Skeletal muscle satellite cell (primary cell): ENCODE measurements around the gene RER1.

Experiments used
- H3K27me3 ChIP-seq: 2 replicates; pipeline ENCODE4 v1.7.0; 2013; ENCODE audit warnings: low read length; ENCODE audit not compliant: control insufficient read depth, insufficient read depth
- H3K36me3 ChIP-seq: 2 replicates; pipeline ENCODE4 v1.7.0; 2013; ENCODE audit warnings: mild to moderate bottlenecking, control low read depth, low read length; ENCODE audit not compliant: insufficient read depth
- H3K4me1 ChIP-seq: 2 replicates; pipeline ENCODE4 v1.7.0; 2013; ENCODE audit warnings: low read length; ENCODE audit not compliant: control insufficient read depth, insufficient read depth
- H3K4me2 ChIP-seq: 2 replicates; pipeline ENCODE4 v1.7.0; 2013; ENCODE audit warnings: mild to moderate bottlenecking, low read length
- H3K4me3 ChIP-seq: 2 replicates; pipeline ENCODE4 v1.7.0; 2013; ENCODE audit warnings: low read length
- H3K9ac ChIP-seq: 2 replicates; pipeline ENCODE4 v1.7.0; 2013; ENCODE audit warnings: mild to moderate bottlenecking, low read depth, low read length, moderate library complexity
- H3K9me3 ChIP-seq: replicated peaks from 2 replicates; pipeline ENCODE4 v1.7.0; 2013; ENCODE audit warnings: mild to moderate bottlenecking, control low read depth, low read length

RER1 gene

GRCh38 chr1:2389644-2390043 lies 2.0 kb upstream of the RER1 start:
- H3K4me2 ChIP-seq, result no peak overlapping the region
- no peaks in the 10 kb centered on the region for H3K27me3 ChIP-seq
- peaks cover 19% of the 10 kb centered on the region for H3K36me3 ChIP-seq
- H3K9me3 ChIP-seq, result no peaks in the 10 kb centered on the region
- H3K4me3 ChIP-seq, result no peak overlapping the region
- H3K9ac ChIP-seq, result no peak overlapping the region
- peaks cover 27% of the 10 kb centered on the region for H3K4me1 ChIP-seq

- no peaks in the 10 kb centered on the region for H3K27me3 ChIP-seq
- peak overlapping the region; percentile 80 for H3K4me3 ChIP-seq
- peaks cover 30% of the 10 kb centered on the region for H3K4me1 ChIP-seq
- peak overlapping the region; percentile 95 for H3K4me2 ChIP-seq
- peaks cover 41% of the 10 kb centered on the region for H3K36me3 ChIP-seq
- H3K9ac ChIP-seq, result peak overlapping the region; percentile 86
- no peaks in the 10 kb centered on the region for H3K9me3 ChIP-seq
Observed at GRCh38 chr1:2391931-2392509, 379 bp downstream of the RER1 start.

GRCh38 chr1:2392686-2393085 lies 1.0 kb downstream of the RER1 start:
- no peaks in the 10 kb centered on the region for H3K27me3 ChIP-seq
- H3K9ac ChIP-seq, result peak overlapping the region; percentile 86
- H3K36me3 ChIP-seq, result peaks cover 47% of the 10 kb centered on the region
- peak overlapping the region; percentile 95 for H3K4me2 ChIP-seq
- H3K4me3 ChIP-seq, result peak overlapping the region; percentile 80
- no peaks in the 10 kb centered on the region for H3K9me3 ChIP-seq
- peaks cover 30% of the 10 kb centered on the region for H3K4me1 ChIP-seq

GRCh38 chr1:2393471-2393877 lies 1.8 kb downstream of the RER1 start:
- Histone ChIP-seq H3K4me3 (peak overlapping the region; percentile 80), H3K9me3 (no peaks in the 10 kb centered on the region), H3K27me3 (no peaks in the 10 kb centered on the region), H3K4me2 (peak overlapping the region; percentile 95), H3K36me3 (peaks cover 53% of the 10 kb centered on the region), H3K9ac (peak overlapping the region; percentile 86), H3K4me1 (peaks cover 30% of the 10 kb centered on the region)

GRCh38 chr1:2394220-2394619 lies 2.6 kb downstream of the RER1 start:
- Histone ChIP-seq H3K4me1 (peaks cover 30% of the 10 kb centered on the region), H3K27me3 (no peaks in the 10 kb centered on the region), H3K36me3 (peaks cover 61% of the 10 kb centered on the region), H3K4me3 (no peak overlapping the region), H3K9ac (peak overlapping the region; percentile 16), H3K4me2 (peak overlapping the region; percentile 95), H3K9me3 (no peaks in the 10 kb centered on the region)

GRCh38 chr1:2394761-2395160 lies 3.1 kb downstream of the RER1 start:
- peaks cover 66% of the 10 kb centered on the region for H3K36me3 ChIP-seq
- H3K9ac ChIP-seq, result peak overlapping the region; percentile 16

GRCh38 chr1:2395245-2395644 lies 3.6 kb downstream of the RER1 start:
- Histone ChIP-seq H3K36me3 (peaks cover 71% of the 10 kb centered on the region), H3K27me3 (no peaks in the 10 kb centered on the region), H3K9ac (peak overlapping the region; percentile 16), H3K4me3 (no peak overlapping the region), H3K4me1 (peaks cover 29% of the 10 kb centered on the region), H3K9me3 (no peaks in the 10 kb centered on the region), H3K4me2 (no peak overlapping the region)

More at GRCh38 chr1:2394761-2395160, 3.1 kb downstream of the RER1 start:
- H3K4me3 ChIP-seq, result no peak overlapping the region
- peaks cover 30% of the 10 kb centered on the region for H3K4me1 ChIP-seq
- H3K4me2 ChIP-seq, result no peak overlapping the region
- no peaks in the 10 kb centered on the region for H3K9me3 ChIP-seq
- H3K27me3 ChIP-seq, result no peaks in the 10 kb centered on the region

GRCh38 chr1:2396059-2396458 lies 4.4 kb downstream of the RER1 start:
- Histone ChIP-seq H3K9ac (no peak overlapping the region), H3K9me3 (no peaks in the 10 kb centered on the region), H3K4me2 (no peak overlapping the region), H3K4me3 (no peak overlapping the region), H3K27me3 (no peaks in the 10 kb centered on the region), H3K4me1 (peaks cover 25% of the 10 kb centered on the region), H3K36me3 (peaks cover 78% of the 10 kb centered on the region)

GRCh38 chr1:2396476-2396875 lies 4.8 kb downstream of the RER1 start:
- H3K9me3 ChIP-seq, result no peaks in the 10 kb centered on the region
- peaks cover 25% of the 10 kb centered on the region for H3K4me1 ChIP-seq
- no peak overlapping the region for H3K4me2 ChIP-seq
- H3K27me3 ChIP-seq, result no peaks in the 10 kb centered on the region
- H3K9ac ChIP-seq, result no peak overlapping the region
- peaks cover 80% of the 10 kb centered on the region for H3K36me3 ChIP-seq
- no peak overlapping the region for H3K4me3 ChIP-seq

- H3K36me3 ChIP-seq, result peaks cover 87% of the 10 kb centered on the region
- H3K9ac ChIP-seq, result no peak overlapping the region
- no peaks in the 10 kb centered on the region for H3K27me3 ChIP-seq
- no peak overlapping the region for H3K4me2 ChIP-seq
- peaks cover 25% of the 10 kb centered on the region for H3K4me1 ChIP-seq
- no peak overlapping the region for H3K4me3 ChIP-seq
- H3K9me3 ChIP-seq, result no peaks in the 10 kb centered on the region
Observed at GRCh38 chr1:2397007-2397679, 5.5 kb downstream of the RER1 start.

- H3K9ac ChIP-seq, result no peak overlapping the region
- no peak overlapping the region for H3K4me2 ChIP-seq
- H3K4me1 ChIP-seq, result peaks cover 11% of the 10 kb centered on the region
- peaks cover 91% of the 10 kb centered on the region for H3K36me3 ChIP-seq
- no peaks in the 10 kb centered on the region for H3K27me3 ChIP-seq
- H3K4me3 ChIP-seq, result no peak overlapping the region
- H3K9me3 ChIP-seq, result no peaks in the 10 kb centered on the region
Observed at GRCh38 chr1:2398871-2399270, 7.2 kb downstream of the RER1 start.
